AG08396 (cell line): ENCODE data around the gene SWI5.

Experiments used
- DNase-seq: peaks from one replicate; pipeline ENCODE4 v3.0.0; 2012; ENCODE audit warnings: low spot score, mixed read lengths

The SWI5 gene

GRCh38 chr9:128321343-128321742 lies 45.3 kb downstream of the SWI5 start:
- no peak for DNase-seq

GRCh38 chr9:128321879-128322403 lies 45.9 kb downstream of the SWI5 start:
- DNase-seq, result no peak

- DNase-seq, result peak; percentile 95
Measured at GRCh38 chr9:128322404-128323211, 46.5 kb downstream of the SWI5 start, which contains the start of the genes COQ4 and TRUB2. Gene COQ4 (plus strand): TSS chr9:128322839. CDS start chr9:128322859, 20 bp downstream. Gene TRUB2 (minus strand): TSS chr9:128322447. CDS start chr9:128322408, 39 bp downstream.

GRCh38 chr9:128323212-128323730 lies 47.2 kb downstream of the SWI5 start:
- DNase-seq, result peak; percentile 77

GRCh38 chr9:128323791-128324190 lies 47.7 kb downstream of the SWI5 start:
- DNase-seq, result no peak

- no peak for DNase-seq
Measured at GRCh38 chr9:128324401-128324800, 48.3 kb downstream of the SWI5 start.

GRCh38 chr9:128325629-128326028 lies 49.6 kb downstream of the SWI5 start:
- DNase-seq, result no peak

- DNase-seq, result no peak
Measured at GRCh38 chr9:128333451-128333869, 57.4 kb downstream of the SWI5 start.

- DNase-seq, result no peak
Measured at GRCh38 chr9:128335161-128335560, 59.1 kb downstream of the SWI5 start.

- no peak for DNase-seq
Measured at GRCh38 chr9:128335914-128336313, 59.8 kb downstream of the SWI5 start.

- no peak for DNase-seq
Measured at GRCh38 chr9:128337936-128338335, 61.9 kb downstream of the SWI5 start.
